Uterus (tissue), 2 donors: Measurements from ENCODE around the gene PPM1H.

Experiments used
- CTCF ChIP-seq, 4 experiments: fragments of 200-600 bp in 2 of 4; fragments of 450-650 bp in 2 of 4; sonication (generic) in 2 of 4; IDR thresholded peaks; one replicate each; pipeline ENCODE4 v1.5.1; 2016 to 2019; ENCODE audit warnings: antibody characterized with exemption in 4 of 4, mild to moderate bottlenecking in 2 of 4, moderate library complexity in 1 of 4
- POLR2A ChIP-seq, 2 donors: fragments of 450-650 bp; IDR thresholded peaks; one replicate each; pipeline ENCODE4 v1.6.1; 2016; ENCODE audit warnings: antibody characterized with exemption in 2 of 2, mild to moderate bottlenecking in 1 of 2, moderate library complexity in 1 of 2

- TF ChIP-seq CTCF (IDR thresholded peaks at IDR 0.05) = no peak
- TF ChIP-seq POLR2A (IDR thresholded peaks at IDR 0.05) = no peak
Measured at GRCh38 chr12:62860501-62861411, 74.2 kb downstream of the PPM1H start.
